Stimulated activated CD8-positive, alpha-beta memory T cell treated with anti-CD3 and anti-CD28 coated beads, Interleukin-2, amount 100 ng/mL, for 48 hours (primary cell): ENCODE results near the gene TARBP1.
"Not testable (repeated sequence)": the region's sequence is repeated elsewhere in the genome, so short reads cannot be mapped to it uniquely, and the experiment has no call there.

Experiments used
- DNase-seq, 2 donors: peaks; one replicate each; pipeline ENCODE4 v3.0.0-alpha.2; 2020; ENCODE audit warnings: low read depth in 2 of 2

The TARBP1 gene

GRCh38 chr1:234478481-234479309 is at the start of gene TARBP1:
TARBP1 (minus strand) TSS chr1:234479179; CDS start chr1:234479103, 76 bp downstream.
- peak; percentile 63 to 69 for DNase-seq

GRCh38 chr1:234528074-234528865 is 49.3 kb upstream of the TARBP1 start:
- DNase-seq, result no peak

GRCh38 chr1:234527346-234527745 is 48.4 kb upstream of the TARBP1 start:
- no peak for DNase-seq

GRCh38 chr1:234526922-234527321 is 47.9 kb upstream of the TARBP1 start:
- no peak for DNase-seq

- no peak for DNase-seq
Measured at GRCh38 chr1:234525099-234525799, 46.3 kb upstream of the TARBP1 start.

GRCh38 chr1:234521836-234522235 is 42.9 kb upstream of the TARBP1 start:
- no peak for DNase-seq

GRCh38 chr1:234520908-234521817 is 42.2 kb upstream of the TARBP1 start:
- no peak for DNase-seq

- DNase-seq, result no peak
Measured at GRCh38 chr1:234519506-234519905, 40.5 kb upstream of the TARBP1 start.

GRCh38 chr1:234518876-234519275 is 39.9 kb upstream of the TARBP1 start:
- no peak for DNase-seq

- not testable (repeated sequence) for DNase-seq
Measured at GRCh38 chr1:234518086-234518485, 39.1 kb upstream of the TARBP1 start.

GRCh38 chr1:234517110-234517802 is 38.3 kb upstream of the TARBP1 start:
- no peak for DNase-seq

GRCh38 chr1:234515821-234516241 is 36.9 kb upstream of the TARBP1 start:
- DNase-seq, result no peak

- DNase-seq, result no peak
Measured at GRCh38 chr1:234515411-234515810, 36.4 kb upstream of the TARBP1 start.

- no peak for DNase-seq
Measured at GRCh38 chr1:234512451-234512861, 33.5 kb upstream of the TARBP1 start.

- DNase-seq, result no peak
Measured at GRCh38 chr1:234509457-234510328, 30.7 kb upstream of the TARBP1 start.

- DNase-seq, result no peak
Measured at GRCh38 chr1:234507626-234508387, 28.8 kb upstream of the TARBP1 start.

- DNase-seq, result no peak
Measured at GRCh38 chr1:234507089-234507488, 28.1 kb upstream of the TARBP1 start.

- DNase-seq, result no peak
Measured at GRCh38 chr1:234505769-234506102, 26.8 kb upstream of the TARBP1 start.
